Karpas-422 (cell line): ENCODE results near the gene WBP1L. TPM values are rescaled to one million over a fixed set of nuclear protein-coding genes. Genes with fewer than 3 reads are reported as not detected.
"Not testable (repeated sequence)": the region's sequence is repeated elsewhere in the genome, so short reads cannot be mapped to it uniquely, and the experiment has no call there.

Experiments
- DNase-seq: peaks from one replicate; pipeline ENCODE4 v3.0.0-alpha.2; 2015
- H2AFZ ChIP-seq: fragments of 200-600 bp; sonication (generic); 2 replicates; pipeline ENCODE4 v1.6.1; 2014; ENCODE audit warnings: antibody characterized with exemption, low read length, mixed read lengths
- H3K27ac ChIP-seq: fragments of 200-600 bp; sonication (generic); 2 replicates; pipeline ENCODE4 v1.5.1; 2014; ENCODE audit warnings: mild to moderate bottlenecking, low read length, moderate library complexity
- H3K27me3 ChIP-seq: fragments of 200-600 bp; sonication (generic); 2 replicates; pipeline ENCODE4 v1.6.1; 2014; ENCODE audit warnings: low read length, mixed read lengths
- H3K36me3 ChIP-seq: fragments of 200-600 bp; sonication (generic); 2 replicates; pipeline ENCODE4 v1.6.1; 2014; ENCODE audit warnings: low read length, mixed read lengths; ENCODE audit not compliant: insufficient read depth
- H3K4me1 ChIP-seq: fragments of 200-600 bp; sonication (generic); 2 replicates; pipeline ENCODE4 v1.6.1; 2014; ENCODE audit warnings: mild to moderate bottlenecking, low read length, mixed read lengths
- H3K4me2 ChIP-seq: fragments of 200-600 bp; sonication (generic); 2 replicates; pipeline ENCODE4 v1.6.1; 2014; ENCODE audit warnings: low read length, low read depth, mild to moderate bottlenecking; ENCODE audit not compliant: poor library complexity, severe bottlenecking
- H3K4me3 ChIP-seq: fragments of 200-600 bp; sonication (generic); 2 replicates; pipeline ENCODE4 v1.5.1; 2014; ENCODE audit warnings: mild to moderate bottlenecking, antibody characterized with exemption, low read length, mixed read lengths
- H3K79me2 ChIP-seq: fragments of 200-600 bp; sonication (generic); 2 replicates; pipeline ENCODE4 v1.6.1; 2014; ENCODE audit warnings: mild to moderate bottlenecking, low read length, mixed read lengths
- H3K9ac ChIP-seq: fragments of 200-600 bp; sonication (generic); 2 replicates; pipeline ENCODE4 v1.6.0; 2014; ENCODE audit warnings: low read length
- H3K9me2 ChIP-seq: fragments of 200-600 bp; sonication (generic), shearing (Covaris generic); replicated peaks from 2 replicates; pipeline ENCODE4 v1.6.0; 2014; ENCODE audit warnings: mild to moderate bottlenecking, low read length, moderate library complexity; ENCODE audit not compliant: insufficient read depth
- H3K9me3 ChIP-seq: fragments of 300-700, 200-600 bp; sonication (generic); 2 replicates; pipeline ENCODE4 v1.6.1; 2014; ENCODE audit warnings: low read length, mixed read lengths
- H4K20me1 ChIP-seq: fragments of 200-600 bp; sonication (generic); 2 replicates; pipeline ENCODE4 v1.6.1; 2014; ENCODE audit warnings: mild to moderate bottlenecking, antibody characterized with exemption, low read length, low read depth; ENCODE audit not compliant: insufficient read depth
- total RNA-seq: library from RNA; depleted of rRNA; stranded (reverse); fragments of >200 nt; shearing (Covaris generic); gene quantifications from 2 replicates; pipeline ENCODE4 v1.2.3, GENCODE V29; 2014; ENCODE audit warnings: low replicate concordance

Gene WBP1L
- total RNA-seq, 1 experiment from 2014 or later = 34.8 TPM

GRCh38 chr10:102715880-102716279 is 27.9 kb upstream of the WBP1L start:
- Histone ChIP-seq H3K27ac (peak overlapping the region; percentile 48; the same call in 1 of the 2 replicates), H2AFZ (no peak overlapping the region), H3K4me2 (peak overlapping the region; percentile 98), H3K36me3 (peaks cover 22% of the 10 kb centered on the region), H3K4me1 (peaks cover 51% of the 10 kb centered on the region), H3K27me3 (no peaks in the 10 kb centered on the region), H3K4me3 (peak overlapping the region; percentile 98), H3K79me2 (peaks cover 80% of the 10 kb centered on the region), H3K9me3 (no peaks in the 10 kb centered on the region), H4K20me1 (no peaks in the 10 kb centered on the region), H3K9me2 (no peaks in the 10 kb centered on the region), H3K9ac (peak overlapping the region; percentile 93)
- DNase-seq = no peak

- Histone ChIP-seq H3K4me1 (peaks cover 41% of the 10 kb centered on the region), H3K9ac (peak overlapping the region; percentile 13; the same call in 1 of the 2 replicates), H3K79me2 (peaks cover 84% of the 10 kb centered on the region), H3K36me3 (peaks cover 25% of the 10 kb centered on the region), H3K4me2 (peak overlapping the region; percentile 98)
- H3K9me2 ChIP-seq, H3K9me3 ChIP-seq, DNase-seq, H3K4me3 ChIP-seq, H2AFZ ChIP-seq, H4K20me1 ChIP-seq, H3K27me3 ChIP-seq, H3K27ac ChIP-seq: not testable (repeated sequence)
Observed at GRCh38 chr10:102716900-102717565, 26.7 kb upstream of the WBP1L start.

GRCh38 chr10:102718220-102718619 is 25.5 kb upstream of the WBP1L start:
- H2AFZ ChIP-seq = no peak overlapping the region

GRCh38 chr10:102720337-102720736 is 23.4 kb upstream of the WBP1L start:
- Histone ChIP-seq H3K4me3 (no peak overlapping the region), H3K4me2 (no peak overlapping the region), H3K9ac (no peak overlapping the region), H3K4me1 (peaks cover 27% of the 10 kb centered on the region), H2AFZ (no peak overlapping the region), H3K27ac (no peak overlapping the region), H3K27me3 (no peaks in the 10 kb centered on the region), H3K79me2 (peaks cover 87% of the 10 kb centered on the region), H3K9me2 (no peaks in the 10 kb centered on the region), H3K36me3 (peaks cover 39% of the 10 kb centered on the region), H3K9me3 (no peaks in the 10 kb centered on the region), H4K20me1 (0 out of 2 replicates have a peak, but pooled peaks cover 5% of the 10 kb centered on the region)
- no peak for DNase-seq

More at GRCh38 chr10:102718220-102718619, 25.5 kb upstream of the WBP1L start:
- Histone ChIP-seq H3K27me3 (no peaks in the 10 kb centered on the region), H4K20me1 (no peaks in the 10 kb centered on the region), H3K4me3 (no peak overlapping the region), H3K9me2 (no peaks in the 10 kb centered on the region), H3K9ac (0 out of 2 replicates have a peak overlapping the region, but pooled peaks have one; percentile 24), H3K27ac (no peak overlapping the region), H3K79me2 (peaks cover 81% of the 10 kb centered on the region), H3K4me2 (no peak overlapping the region), H3K4me1 (peaks cover 29% of the 10 kb centered on the region), H3K36me3 (peaks cover 29% of the 10 kb centered on the region), H3K9me3 (no peaks in the 10 kb centered on the region)
- DNase-seq = no peak

GRCh38 chr10:102720775-102721301 is 22.9 kb upstream of the WBP1L start:
- Histone ChIP-seq H3K9ac (no peak overlapping the region), H3K27me3 (no peaks in the 10 kb centered on the region), H3K9me2 (no peaks in the 10 kb centered on the region), H3K4me2 (no peak overlapping the region), H3K4me3 (no peak overlapping the region), H4K20me1 (0 out of 2 replicates have a peak, but pooled peaks cover 5% of the 10 kb centered on the region), H3K27ac (no peak overlapping the region), H3K79me2 (peaks cover 82% of the 10 kb centered on the region), H2AFZ (no peak overlapping the region), H3K36me3 (peaks cover 38% of the 10 kb centered on the region), H3K4me1 (peaks cover 22% of the 10 kb centered on the region), H3K9me3 (no peaks in the 10 kb centered on the region)
- no peak for DNase-seq

GRCh38 chr10:102721954-102722353 is 21.8 kb upstream of the WBP1L start:
- H4K20me1 ChIP-seq = 0 out of 2 replicates have a peak, but pooled peaks cover 5% of the 10 kb centered on the region
- H3K9me2 ChIP-seq = no peaks in the 10 kb centered on the region
- no peaks in the 10 kb centered on the region for H3K27me3 ChIP-seq
- H3K4me2 ChIP-seq = no peak overlapping the region
- H3K27ac ChIP-seq = no peak overlapping the region
- H3K4me3 ChIP-seq = no peak overlapping the region
- peaks cover 71% of the 10 kb centered on the region for H3K79me2 ChIP-seq
- peaks cover 13% of the 10 kb centered on the region for H3K4me1 ChIP-seq
- DNase-seq = no peak
- no peak overlapping the region for H2AFZ ChIP-seq
- no peaks in the 10 kb centered on the region for H3K9me3 ChIP-seq
- H3K9ac ChIP-seq = no peak overlapping the region
- peaks cover 39% of the 10 kb centered on the region for H3K36me3 ChIP-seq

GRCh38 chr10:102723989-102724388 is 19.8 kb upstream of the WBP1L start:
- peaks cover 26% of the 10 kb centered on the region for H3K36me3 ChIP-seq
- no peak overlapping the region for H3K9ac ChIP-seq
- no peak overlapping the region for H2AFZ ChIP-seq
- no peak overlapping the region for H3K4me3 ChIP-seq
- H3K27me3 ChIP-seq = no peaks in the 10 kb centered on the region
- H3K9me2 ChIP-seq = no peaks in the 10 kb centered on the region
- no peaks in the 10 kb centered on the region for H3K9me3 ChIP-seq
- H3K4me1 ChIP-seq = no peaks in the 10 kb centered on the region
- no peak overlapping the region for H3K4me2 ChIP-seq
- H3K27ac ChIP-seq = no peak overlapping the region
- peaks cover 52% of the 10 kb centered on the region for H3K79me2 ChIP-seq
- H4K20me1 ChIP-seq = 0 out of 2 replicates have a peak, but pooled peaks cover 5% of the 10 kb centered on the region
- DNase-seq = no peak

GRCh38 chr10:102726274-102726673 is 17.5 kb upstream of the WBP1L start:
- H3K9me3 ChIP-seq = no peaks in the 10 kb centered on the region
- DNase-seq = no peak
- H3K79me2 ChIP-seq = peaks cover 34% of the 10 kb centered on the region
- H3K27me3 ChIP-seq = no peaks in the 10 kb centered on the region
- no peak overlapping the region for H3K9ac ChIP-seq
- H3K9me2 ChIP-seq = no peaks in the 10 kb centered on the region
- no peak overlapping the region for H3K4me2 ChIP-seq
- H3K36me3 ChIP-seq = peaks cover 27% of the 10 kb centered on the region
- H3K4me3 ChIP-seq = no peak overlapping the region
- no peaks in the 10 kb centered on the region for H3K4me1 ChIP-seq
- no peak overlapping the region for H3K27ac ChIP-seq
- no peak overlapping the region for H2AFZ ChIP-seq
- H4K20me1 ChIP-seq = 0 out of 2 replicates have a peak, but pooled peaks cover 5% of the 10 kb centered on the region
